Nephron progenitor cell (in vitro differentiated cells): Measurements from ENCODE around the gene MXD3.
"Not testable (repeated sequence)": the region's sequence is repeated elsewhere in the genome, so short reads cannot be mapped to it uniquely, and the experiment has no call there.

Experiments used
- DNase-seq: peaks from one replicate; pipeline ENCODE4 v3.0.0; 2021
- H3K27ac Mint-ChIP-seq: 2 replicates; pipeline ENCODE4 v1.8.0; 2021; ENCODE audit warnings: mild to moderate bottlenecking, moderate library complexity, mixed read lengths
- H3K27me3 Mint-ChIP-seq: 2 replicates; pipeline ENCODE4 v1.8.0; 2021; ENCODE audit warnings: mild to moderate bottlenecking, low read depth, mixed read lengths; ENCODE audit not compliant: poor library complexity
- H3K36me3 Mint-ChIP-seq: 2 replicates; pipeline ENCODE4 v1.8.0; 2021; ENCODE audit warnings: low read depth, mixed read lengths
- H3K4me1 Mint-ChIP-seq: 2 replicates; pipeline ENCODE4 v1.8.0; 2021; ENCODE audit warnings: mixed read lengths
- H3K4me3 Mint-ChIP-seq: 2 replicates; pipeline ENCODE4 v1.8.0; 2021; ENCODE audit warnings: mild to moderate bottlenecking, moderate library complexity, mixed read lengths
- H3K9me3 Mint-ChIP-seq: 2 replicates; pipeline ENCODE4 v1.8.0; 2021; ENCODE audit warnings: mild to moderate bottlenecking, moderate library complexity, mixed read lengths
- TF ChIP-seq, protein P1 (sequence below): fragments of 200-600 bp; sonication (generic); IDR thresholded peaks from 2 replicates; pipeline ENCODE4 v1.5.0; 2021; ENCODE audit warnings: antibody characterized with exemption

Gene MXD3, protein sequence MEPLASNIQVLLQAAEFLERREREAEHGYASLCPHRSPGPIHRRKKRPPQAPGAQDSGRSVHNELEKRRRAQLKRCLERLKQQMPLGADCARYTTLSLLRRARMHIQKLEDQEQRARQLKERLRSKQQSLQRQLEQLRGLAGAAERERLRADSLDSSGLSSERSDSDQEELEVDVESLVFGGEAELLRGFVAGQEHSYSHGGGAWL

DNA sequence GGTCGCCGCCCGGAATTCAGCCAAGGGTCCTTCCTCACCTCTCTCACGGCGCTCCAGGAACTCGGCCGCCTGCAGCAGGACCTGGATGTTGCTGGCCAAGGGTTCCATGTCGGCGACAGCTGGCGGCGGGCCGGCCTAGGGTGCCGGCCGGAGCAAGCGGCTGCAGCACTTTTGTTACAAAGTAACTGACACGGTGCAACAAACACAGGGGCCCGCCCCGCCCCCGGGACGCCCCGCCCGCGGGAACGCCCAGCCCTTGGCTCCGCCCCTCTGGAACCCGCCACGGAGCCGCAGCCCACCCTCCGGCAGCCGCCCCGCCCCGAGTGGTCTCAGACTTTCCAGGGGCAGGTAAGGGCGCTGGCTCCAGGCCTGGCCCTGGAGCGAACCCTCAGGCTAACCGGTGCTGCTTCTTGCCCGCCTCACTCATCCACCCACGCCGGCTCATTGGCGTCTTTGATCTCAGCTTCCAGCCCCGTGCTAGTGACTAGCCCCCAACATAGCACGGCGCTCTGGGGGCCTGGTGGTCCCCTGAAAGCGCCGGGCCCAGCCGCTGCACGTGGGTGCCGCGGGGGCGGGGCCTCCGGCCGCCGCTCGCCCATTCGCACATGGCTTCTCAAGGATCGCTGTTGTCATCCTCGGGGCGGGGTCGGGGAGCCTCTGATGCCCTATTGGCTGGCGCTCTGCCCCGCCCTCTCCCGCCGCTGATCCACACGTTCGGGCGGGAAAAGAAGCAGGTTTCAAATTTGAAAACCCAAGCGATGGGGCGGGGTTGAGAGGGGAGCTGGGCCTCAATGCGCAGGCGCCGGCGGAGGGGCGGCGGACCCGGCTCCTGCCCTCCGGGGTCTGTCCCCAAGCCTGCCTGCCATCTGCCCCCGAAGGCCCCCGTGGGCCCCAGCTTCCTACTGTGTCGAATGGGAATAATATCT lies at the start of gene MXD3:
Gene MXD3 (minus strand): TSS at position 176 of the 926 bp plus-strand sequence. CDS start 68 bp downstream, at position 108.
- DNase-seq, result peak; percentile 98
- H3K4me3 Mint-ChIP-seq, result peak within 1 kb of the TSS; percentile 90
- H3K4me1 Mint-ChIP-seq, result peaks cover 44% of the 10 kb centered on the region

GRCh38 chr5:177360740-177361139 lies 49.0 kb upstream of the MXD3 start:
- H3K36me3 Mint-ChIP-seq, H3K4me3 Mint-ChIP-seq, H3K27ac Mint-ChIP-seq, H3K9me3 Mint-ChIP-seq, DNase-seq: not testable (repeated sequence)
- peaks cover 37% of the 10 kb centered on the region for H3K4me1 Mint-ChIP-seq
- peaks cover 31% of the 10 kb centered on the region for H3K27me3 Mint-ChIP-seq

More for the DNA sequence above, at the start of gene MXD3:
- H3K27me3 Mint-ChIP-seq, result no peaks in the 10 kb centered on the region
- no peaks in the 10 kb centered on the region for H3K9me3 Mint-ChIP-seq
- H3K27ac Mint-ChIP-seq, result peak within 1 kb of the TSS; percentile 81
- TF ChIP-seq, protein P1, sequence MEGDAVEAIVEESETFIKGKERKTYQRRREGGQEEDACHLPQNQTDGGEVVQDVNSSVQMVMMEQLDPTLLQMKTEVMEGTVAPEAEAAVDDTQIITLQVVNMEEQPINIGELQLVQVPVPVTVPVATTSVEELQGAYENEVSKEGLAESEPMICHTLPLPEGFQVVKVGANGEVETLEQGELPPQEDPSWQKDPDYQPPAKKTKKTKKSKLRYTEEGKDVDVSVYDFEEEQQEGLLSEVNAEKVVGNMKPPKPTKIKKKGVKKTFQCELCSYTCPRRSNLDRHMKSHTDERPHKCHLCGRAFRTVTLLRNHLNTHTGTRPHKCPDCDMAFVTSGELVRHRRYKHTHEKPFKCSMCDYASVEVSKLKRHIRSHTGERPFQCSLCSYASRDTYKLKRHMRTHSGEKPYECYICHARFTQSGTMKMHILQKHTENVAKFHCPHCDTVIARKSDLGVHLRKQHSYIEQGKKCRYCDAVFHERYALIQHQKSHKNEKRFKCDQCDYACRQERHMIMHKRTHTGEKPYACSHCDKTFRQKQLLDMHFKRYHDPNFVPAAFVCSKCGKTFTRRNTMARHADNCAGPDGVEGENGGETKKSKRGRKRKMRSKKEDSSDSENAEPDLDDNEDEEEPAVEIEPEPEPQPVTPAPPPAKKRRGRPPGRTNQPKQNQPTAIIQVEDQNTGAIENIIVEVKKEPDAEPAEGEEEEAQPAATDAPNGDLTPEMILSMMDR, result no peak
- peaks cover 9% of the 10 kb centered on the region for H3K36me3 Mint-ChIP-seq

GRCh38 chr5:177359860-177360259 lies 48.2 kb upstream of the MXD3 start:
- no peak for DNase-seq
- Mint-ChIP-seq H3K27ac (no peak overlapping the region), H3K4me1 (peaks cover 34% of the 10 kb centered on the region), H3K4me3 (no peak overlapping the region), H3K36me3 (no peaks in the 10 kb centered on the region), H3K9me3 (no peaks in the 10 kb centered on the region), H3K27me3 (peaks cover 37% of the 10 kb centered on the region)
- TF ChIP-seq, protein P1, result no peak

DNA sequence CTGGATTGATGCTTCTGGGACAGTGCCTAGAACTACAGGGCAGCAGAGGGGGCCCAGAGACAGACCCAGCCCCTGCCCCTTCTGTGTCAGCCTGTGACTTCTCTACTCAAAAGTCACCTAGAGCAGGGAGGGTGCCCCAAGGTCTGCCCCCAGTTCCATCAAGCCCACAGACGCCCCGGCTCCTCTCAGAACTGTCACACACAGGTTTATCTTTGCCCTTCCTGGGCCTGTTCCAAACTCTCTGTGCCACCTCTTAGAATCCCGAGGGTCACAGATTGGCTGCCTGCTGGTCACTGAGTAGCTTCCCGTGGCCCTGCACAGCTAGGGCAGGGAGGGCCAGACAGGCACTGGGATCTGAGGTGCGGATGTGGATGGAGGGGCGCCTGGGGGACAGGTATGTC lies 47.8 kb upstream of the MXD3 start:
- Mint-ChIP-seq H3K27ac (no peak overlapping the region), H3K9me3 (no peaks in the 10 kb centered on the region), H3K4me3 (no peak overlapping the region), H3K36me3 (no peaks in the 10 kb centered on the region), H3K27me3 (peaks cover 41% of the 10 kb centered on the region), H3K4me1 (peaks cover 30% of the 10 kb centered on the region)
- DNase-seq, result no peak
- TF ChIP-seq, protein P1, result no peak

DNA sequence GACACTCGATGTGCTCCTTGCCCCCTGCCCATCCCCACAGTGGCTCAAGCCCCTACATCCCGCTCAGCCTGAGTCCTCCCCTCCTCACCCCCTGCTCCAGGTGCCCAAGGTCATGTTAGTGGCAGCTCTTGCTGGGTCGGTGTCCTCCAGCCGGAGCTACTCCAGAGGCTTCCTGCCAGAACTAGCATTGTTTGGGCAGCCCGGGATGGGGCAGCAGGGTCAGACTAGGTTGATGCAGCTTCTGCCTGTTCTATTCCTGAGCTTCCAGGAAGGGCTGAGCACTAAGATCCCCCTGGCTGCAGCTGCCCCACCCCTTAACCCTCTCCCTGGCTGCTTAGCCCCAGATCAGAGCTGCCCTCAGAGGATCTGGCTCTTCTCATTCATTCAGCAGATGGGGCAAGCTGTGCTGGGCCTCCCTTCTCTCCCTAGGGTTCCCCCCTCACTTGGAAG lies 46.7 kb upstream of the MXD3 start:
- Mint-ChIP-seq H3K27me3 (peaks cover 52% of the 10 kb centered on the region), H3K9me3 (no peaks in the 10 kb centered on the region), H3K4me3 (no peak overlapping the region), H3K36me3 (no peaks in the 10 kb centered on the region), H3K27ac (no peak overlapping the region), H3K4me1 (peaks cover 23% of the 10 kb centered on the region)
- TF ChIP-seq, protein P1, result no peak
- no peak for DNase-seq
